SK-N-DZ (cell line): ENCODE measurements around the gene HOXC5.
A peak's percentile ranks its signal among the peaks of the same experiment; 100 is the strongest.

Source experiments
- DNase-seq: peaks from one replicate; pipeline ENCODE4 v3.0.0-alpha.2; 2015; ENCODE audit warnings: low spot score

The HOXC5 gene

DNA sequence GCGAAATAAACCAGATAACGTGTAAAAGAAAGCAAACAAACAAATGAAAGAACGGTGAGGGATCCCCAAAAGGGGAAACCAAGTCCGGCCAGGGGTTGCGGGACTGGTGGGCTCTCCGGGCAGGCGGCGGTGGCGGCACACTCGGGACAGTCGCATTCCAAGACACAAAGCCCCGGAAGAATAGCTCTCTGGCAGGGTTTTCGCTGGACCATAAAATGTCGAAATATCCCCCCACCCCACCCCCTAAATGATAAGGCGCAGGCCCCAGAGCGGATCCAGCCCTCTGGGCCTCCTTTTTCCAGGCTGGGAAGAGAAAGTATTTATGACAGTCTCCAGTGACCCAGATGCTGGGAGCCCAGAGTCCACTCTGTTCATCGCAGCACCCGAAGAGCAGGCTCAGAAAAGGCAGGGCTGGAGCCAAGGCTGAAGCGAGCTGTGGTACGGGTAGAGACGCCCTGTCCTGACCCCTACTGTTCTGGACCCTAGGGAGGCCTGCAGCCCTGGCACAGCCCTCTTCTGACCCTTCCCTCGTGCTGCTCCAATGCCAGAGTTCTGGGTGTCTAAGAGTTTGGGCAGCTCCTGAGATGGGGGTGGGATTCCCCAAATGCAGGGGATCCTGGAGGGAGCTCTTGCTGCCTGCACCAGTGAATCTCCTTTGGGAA lies 26.2 kb upstream of the HOXC5 start:
- DNase-seq: no peak

DNA sequence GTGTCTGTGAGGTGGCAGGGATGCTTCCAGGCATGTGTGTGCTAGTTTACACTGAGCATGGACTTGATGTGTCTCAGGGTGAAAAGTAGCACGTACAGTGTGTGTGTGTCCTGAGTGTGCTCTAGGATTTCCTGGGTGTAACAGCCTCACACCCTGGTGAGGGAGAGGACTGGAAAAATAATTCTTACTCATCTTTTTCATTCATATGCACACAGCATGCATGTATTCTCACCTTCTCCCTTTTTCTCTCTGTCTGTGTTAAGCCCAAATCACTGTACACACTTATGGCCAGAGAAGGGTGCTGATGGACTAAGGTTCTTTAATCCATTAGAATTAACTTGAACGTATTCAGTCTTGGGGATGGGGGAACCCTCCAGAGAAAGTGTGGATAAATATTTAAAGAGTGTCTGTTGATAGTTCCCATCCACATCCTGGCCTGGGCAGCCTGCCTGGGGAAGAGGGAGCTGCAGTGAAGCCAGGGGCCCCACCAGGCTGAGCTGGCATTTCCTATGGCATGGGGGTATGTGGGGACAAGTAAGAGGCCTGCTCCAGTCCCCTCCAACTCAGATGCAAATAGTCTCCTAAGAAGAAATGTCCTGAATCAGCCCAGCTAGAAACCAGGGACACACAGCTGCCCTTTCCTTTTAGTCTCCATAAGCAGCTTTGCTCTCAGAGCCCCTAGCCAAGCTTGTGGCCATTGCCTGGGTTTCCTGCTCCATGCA lies 25.2 kb upstream of the HOXC5 start:
- DNase-seq: no peak

- DNase-seq: no peak
Observed at GRCh38 chr12:54008260-54008552, 24.6 kb upstream of the HOXC5 start.

- DNase-seq: no peak
Observed at GRCh38 chr12:54009171-54010052, 23.4 kb upstream of the HOXC5 start.

DNA sequence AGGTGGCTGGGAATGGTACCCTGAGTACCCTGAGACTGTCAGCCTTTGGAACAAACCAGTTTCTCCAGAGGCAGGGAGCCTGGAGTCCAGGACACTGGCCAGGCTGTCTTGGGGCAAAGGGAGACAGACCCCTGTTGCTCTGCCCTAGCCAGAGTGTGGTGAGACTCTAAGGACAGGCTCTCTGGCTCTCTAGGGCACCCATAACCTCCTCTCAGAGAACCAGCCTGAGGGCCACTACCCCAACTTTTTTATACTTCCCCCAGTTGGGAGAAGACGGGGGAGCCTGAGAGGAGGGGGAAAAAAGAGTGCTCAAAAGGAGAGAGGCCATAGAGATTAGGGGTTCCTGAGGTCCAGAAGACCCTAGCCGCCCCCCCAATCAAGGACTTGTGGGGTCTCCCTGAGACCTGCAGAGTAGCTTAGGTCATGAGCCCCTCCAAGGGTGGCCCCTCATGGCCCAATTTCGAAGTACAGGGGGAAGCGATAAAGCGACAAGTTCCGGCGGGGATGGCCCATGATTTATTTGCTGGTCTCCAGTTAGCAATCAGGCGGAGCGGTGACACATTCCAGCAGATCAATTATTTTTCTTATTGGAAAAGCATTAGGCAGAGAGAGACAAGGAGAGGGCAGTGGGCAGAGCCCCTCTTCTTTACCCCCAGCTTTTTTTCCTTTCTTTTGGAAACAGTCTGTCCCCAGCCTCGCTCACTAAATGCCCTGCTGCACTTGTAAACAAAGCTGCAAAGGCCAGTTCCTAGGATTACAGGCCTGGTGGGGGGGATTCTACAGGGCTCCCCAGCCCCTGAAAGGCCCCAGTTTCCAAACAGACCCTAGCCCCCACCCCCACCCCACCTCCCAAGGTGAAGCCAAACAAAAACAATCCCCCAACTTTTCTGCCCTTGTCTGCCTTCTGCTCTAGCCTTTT lies 22.5 kb upstream of the HOXC5 start:
- DNase-seq: no peak

DNA sequence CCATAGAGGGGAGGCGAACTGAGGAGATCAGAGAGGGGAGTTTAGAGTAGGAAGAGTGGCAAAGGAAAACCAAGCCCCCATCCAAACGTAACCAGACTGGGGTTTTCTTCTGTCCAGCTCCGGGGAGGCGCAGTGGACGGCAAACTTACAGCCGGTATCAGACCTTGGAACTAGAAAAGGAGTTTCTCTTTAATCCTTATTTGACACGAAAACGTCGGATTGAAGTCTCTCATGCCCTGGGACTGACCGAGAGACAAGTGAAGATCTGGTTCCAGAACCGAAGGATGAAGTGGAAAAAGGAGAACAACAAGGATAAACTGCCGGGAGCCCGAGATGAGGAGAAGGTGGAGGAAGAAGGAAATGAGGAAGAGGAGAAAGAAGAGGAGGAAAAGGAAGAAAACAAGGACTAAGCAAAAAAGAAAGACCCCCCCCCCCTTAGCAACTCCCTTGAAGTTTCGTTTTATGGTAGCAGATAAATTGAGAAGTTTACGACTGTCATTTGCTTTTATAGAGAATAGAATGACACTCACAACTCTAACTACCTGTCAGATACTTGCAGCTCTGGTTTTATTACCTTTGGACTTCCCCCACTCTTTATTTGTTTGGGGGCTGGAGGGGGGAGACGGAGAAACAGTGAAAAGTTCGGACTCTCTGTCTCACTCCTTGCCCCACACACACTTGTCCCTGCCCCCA lies 21.7 kb upstream of the HOXC5 start:
- DNase-seq: no peak

GRCh38 chr12:54011665-54012532 lies 21.0 kb upstream of the HOXC5 start:
- DNase-seq: no peak

GRCh38 chr12:54012631-54013409 lies 20.0 kb upstream of the HOXC5 start:
- no peak for DNase-seq

DNA sequence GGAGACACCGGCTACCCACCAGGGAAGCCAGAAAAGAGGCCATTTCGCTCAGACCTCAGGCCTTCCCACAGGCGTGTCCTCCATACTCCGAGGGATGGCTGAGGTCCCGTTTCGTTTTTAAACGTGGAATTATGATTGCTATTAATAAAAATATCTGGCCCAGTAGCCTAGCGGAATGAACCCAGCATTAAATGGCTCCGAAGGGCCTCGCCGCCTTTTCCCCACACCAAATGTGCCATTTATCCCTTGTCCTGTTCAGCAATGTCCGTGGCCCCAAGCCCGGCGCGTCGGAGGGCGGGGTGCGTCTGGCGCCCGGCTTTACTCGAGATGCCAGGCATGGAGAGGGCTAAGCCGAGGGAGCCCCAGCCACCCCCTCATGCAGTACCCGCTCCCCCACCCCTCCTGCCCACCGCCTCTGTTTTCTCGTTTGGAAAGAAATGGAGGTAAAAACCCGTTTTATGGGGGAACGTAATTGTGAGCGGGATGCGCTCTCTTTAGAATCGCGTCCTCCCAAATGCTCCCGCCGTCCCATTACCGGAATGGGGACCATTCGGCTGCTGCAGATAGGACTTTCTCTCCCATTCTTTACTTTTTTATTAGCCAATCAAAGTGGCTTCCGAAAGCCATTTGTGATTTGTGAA lies 18.4 kb upstream of the HOXC5 start:
- no peak for DNase-seq

DNA sequence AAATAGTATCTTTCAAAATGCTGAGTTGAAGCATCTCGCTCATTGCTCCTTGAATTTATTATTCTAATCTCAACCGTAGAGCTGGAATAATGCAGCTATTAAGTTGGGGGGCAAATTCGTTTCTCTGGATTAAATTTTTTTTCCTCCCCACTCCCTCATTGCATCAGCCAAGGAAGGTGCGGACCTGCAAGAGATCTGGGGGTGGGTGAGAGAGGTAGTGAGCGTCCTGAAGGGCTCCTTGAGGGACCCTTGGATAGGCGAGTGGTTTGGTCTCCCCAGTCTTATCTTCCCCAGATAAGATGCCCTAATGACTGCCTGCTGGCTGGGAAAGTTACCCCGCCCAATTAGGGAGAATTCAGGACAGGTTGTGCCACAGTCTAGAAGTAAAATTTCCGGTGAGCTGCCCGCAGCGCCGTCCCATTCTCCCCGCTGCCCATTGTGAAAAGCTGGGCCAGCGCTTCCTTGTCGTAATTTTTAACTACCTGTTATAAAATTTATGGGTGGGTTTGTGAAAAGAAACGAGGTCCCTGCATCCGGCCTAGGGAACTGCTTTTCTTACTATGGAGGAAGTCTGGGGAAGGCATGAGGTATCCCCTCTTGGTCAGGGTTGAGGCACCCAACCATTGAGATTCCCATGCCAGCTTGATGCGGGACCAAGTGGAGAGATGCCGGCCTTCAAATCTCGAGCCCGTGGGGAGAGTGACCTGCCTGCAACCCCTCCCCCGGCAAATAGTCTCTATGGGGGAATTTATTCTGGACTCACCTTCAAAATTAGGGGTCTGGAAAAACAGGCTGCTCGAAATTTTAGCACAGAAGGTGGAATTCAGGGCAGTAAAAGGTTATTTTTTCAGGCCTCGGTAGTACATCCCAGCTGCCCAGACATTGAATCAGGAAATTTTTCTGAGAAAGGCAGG lies 17.6 kb upstream of the HOXC5 start:
- DNase-seq: no peak

- no peak for DNase-seq
Observed at GRCh38 chr12:54016051-54016450, 16.8 kb upstream of the HOXC5 start.

GRCh38 chr12:54016478-54016964 lies 16.3 kb upstream of the HOXC5 start:
- no peak for DNase-seq

DNA sequence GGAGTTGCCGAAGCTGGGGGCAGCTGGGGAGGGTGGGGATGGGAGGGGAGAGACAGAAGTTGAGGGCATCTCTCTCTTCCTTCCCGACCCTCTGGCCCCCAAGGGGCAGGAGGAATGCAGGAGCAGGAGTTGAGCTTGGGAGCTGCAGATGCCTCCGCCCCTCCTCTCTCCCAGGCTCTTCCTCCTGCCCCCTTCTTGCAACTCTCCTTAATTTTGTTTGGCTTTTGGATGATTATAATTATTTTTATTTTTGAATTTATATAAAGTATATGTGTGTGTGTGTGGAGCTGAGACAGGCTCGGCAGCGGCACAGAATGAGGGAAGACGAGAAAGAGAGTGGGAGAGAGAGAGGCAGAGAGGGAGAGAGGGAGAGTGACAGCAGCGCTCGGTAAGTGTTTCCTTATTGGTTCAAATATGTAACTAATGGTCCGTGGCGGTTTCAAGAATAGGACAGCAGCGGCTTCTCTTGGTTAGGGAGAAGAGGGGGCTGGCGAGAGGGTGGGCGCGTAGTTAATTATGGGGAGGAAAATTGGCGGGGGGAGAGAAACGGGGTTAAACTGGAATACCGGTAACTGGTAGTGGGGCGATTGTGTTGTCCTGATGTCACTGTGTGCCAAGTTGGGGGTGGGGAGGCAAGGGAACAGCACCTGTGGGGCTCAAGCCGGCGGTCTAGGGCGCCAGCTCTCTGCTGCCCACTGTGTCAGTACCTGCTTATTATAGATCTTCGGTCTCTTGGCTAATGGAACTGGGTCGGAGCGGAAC lies 15.6 kb upstream of the HOXC5 start:
- peak; percentile 54 for DNase-seq

GRCh38 chr12:54017878-54018467 lies 14.9 kb upstream of the HOXC5 start:
- DNase-seq: peak; percentile 94

GRCh38 chr12:54018468-54018984 lies 14.3 kb upstream of the HOXC5 start:
- no peak for DNase-seq
